GM12873 (cell line): ENCODE data around the gene ATP10A.

ENCODE experiments used
- TF ChIP-seq, protein P1 (sequence below): IDR thresholded peaks from 2 replicates; pipeline ENCODE4 v1.5.1; 2012; ENCODE audit warnings: low read depth, mild to moderate bottlenecking, moderate library complexity, low read length, control low read depth; ENCODE audit not compliant: insufficient read depth; ENCODE audit errors: missing control alignments

ATP10A gene

DNA sequence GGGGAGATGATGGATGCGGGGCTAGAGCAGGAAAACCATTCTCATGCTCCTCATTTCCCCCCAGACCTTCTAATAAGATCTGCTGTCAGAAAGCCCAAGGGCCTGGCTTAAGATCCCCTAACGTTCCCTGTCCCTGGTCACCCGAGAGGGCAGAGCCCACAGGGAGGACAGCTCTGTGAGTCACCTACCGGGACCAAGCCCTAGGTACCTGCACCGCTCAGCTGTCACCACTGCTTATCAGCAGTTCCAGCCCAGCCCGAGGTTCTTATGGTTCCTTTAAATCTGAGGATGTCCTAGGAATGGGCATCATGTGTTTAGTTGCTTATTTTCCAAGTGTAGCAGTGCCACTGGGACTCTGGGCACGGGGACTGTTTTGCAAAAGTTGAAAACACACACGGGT lies 53.0 kb downstream of the ATP10A start:
- TF ChIP-seq, protein P1, sequence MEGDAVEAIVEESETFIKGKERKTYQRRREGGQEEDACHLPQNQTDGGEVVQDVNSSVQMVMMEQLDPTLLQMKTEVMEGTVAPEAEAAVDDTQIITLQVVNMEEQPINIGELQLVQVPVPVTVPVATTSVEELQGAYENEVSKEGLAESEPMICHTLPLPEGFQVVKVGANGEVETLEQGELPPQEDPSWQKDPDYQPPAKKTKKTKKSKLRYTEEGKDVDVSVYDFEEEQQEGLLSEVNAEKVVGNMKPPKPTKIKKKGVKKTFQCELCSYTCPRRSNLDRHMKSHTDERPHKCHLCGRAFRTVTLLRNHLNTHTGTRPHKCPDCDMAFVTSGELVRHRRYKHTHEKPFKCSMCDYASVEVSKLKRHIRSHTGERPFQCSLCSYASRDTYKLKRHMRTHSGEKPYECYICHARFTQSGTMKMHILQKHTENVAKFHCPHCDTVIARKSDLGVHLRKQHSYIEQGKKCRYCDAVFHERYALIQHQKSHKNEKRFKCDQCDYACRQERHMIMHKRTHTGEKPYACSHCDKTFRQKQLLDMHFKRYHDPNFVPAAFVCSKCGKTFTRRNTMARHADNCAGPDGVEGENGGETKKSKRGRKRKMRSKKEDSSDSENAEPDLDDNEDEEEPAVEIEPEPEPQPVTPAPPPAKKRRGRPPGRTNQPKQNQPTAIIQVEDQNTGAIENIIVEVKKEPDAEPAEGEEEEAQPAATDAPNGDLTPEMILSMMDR = no peak

DNA sequence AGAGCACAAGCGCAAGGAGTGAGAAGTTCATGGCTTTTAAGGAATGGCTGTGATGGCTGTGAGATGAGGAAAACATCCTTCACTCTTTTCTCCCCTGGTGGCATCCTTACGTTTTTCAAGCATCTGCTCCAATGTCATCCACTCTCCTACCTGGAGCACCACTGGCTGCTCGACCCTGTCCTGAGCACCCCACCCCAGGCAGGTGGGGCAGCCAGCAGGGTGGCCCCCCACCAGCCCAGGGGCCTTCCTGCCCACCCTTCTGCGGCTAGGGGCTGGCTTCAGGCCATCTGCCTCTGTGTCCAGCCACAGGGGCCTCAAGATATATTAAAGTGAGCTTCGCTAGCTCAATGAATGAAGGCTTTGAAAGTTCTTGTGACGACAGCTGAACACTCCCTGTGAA lies 56.1 kb downstream of the ATP10A start:
- TF ChIP-seq, protein P1 = no peak

DNA sequence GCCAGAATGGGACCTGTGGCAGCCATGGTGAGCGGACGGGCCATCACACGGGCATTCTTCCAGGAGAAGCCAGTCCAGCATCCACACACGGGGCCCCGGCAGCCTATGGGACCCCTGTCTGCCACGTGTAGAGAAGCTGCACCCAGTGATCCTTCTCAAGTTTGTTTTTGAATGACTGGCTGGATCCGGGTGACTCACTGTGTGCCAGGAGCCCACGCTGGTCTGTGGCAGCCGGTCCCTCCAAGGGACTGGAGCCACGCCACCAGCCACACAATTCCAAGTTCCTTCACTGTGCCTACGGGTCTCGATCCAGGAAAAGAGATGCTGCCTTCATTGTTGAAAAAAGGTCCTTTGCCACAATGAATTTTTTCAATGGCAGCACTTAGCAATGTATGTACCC lies 58.1 kb downstream of the ATP10A start:
- TF ChIP-seq, protein P1 = no peak

DNA sequence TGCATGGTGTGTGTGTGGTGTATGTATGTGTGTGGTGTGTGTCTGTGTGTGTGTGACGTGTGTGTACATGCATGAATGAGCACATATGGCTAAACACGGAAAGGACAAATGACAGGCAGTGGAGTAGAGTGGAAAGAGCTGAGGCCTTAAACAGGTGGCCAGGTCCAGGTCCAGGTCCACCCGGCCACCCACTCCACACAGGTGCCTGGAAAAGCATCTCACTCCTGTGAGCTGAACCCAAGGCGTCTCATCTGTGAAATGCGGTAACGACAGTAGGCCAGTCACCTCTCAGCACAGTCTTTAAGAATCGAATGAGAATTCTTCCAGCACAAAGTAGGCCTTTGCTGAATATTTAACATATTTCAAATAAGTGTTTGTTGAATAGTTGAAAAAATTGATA lies 58.7 kb downstream of the ATP10A start:
- TF ChIP-seq, protein P1 = no peak

DNA sequence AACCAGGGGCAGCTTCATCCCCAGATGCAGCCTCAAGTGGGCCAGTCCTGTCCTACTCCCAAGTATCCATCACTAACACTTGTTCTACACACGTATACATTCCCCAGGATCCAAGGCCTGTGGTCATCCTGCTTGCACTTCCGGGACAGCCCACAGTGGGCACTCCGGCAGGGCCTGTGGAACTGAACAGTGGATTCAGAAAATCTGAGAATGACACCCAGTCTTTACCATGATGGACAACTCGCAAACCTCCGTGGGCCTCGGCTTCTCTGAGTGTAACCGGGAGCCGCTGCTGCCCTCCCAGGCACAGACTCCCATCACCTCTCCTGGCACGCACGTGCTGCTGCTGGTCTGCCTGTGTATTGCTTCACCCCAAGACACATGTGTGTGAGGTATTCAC lies 59.6 kb downstream of the ATP10A start:
- TF ChIP-seq, protein P1 = no peak

DNA sequence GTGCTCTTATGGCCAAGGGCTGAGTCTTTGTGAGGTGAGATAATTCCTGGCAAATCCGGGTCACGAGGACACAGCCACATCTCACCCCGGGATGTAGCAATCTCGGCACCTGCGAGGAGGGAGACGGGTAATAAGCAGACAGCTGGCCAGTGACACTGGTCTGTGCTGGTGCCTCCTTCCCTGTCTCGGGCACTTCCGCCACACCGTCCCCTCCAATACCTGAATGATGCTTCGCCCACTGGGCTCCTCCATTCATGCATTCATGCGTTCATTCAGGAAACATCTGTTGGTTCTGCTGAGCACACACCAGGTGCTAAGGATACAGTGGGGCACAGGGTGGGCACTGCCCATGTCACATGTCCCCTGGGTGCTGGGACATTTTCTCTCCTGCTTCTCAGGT lies 60.1 kb downstream of the ATP10A start:
- TF ChIP-seq, protein P1 = no peak

DNA sequence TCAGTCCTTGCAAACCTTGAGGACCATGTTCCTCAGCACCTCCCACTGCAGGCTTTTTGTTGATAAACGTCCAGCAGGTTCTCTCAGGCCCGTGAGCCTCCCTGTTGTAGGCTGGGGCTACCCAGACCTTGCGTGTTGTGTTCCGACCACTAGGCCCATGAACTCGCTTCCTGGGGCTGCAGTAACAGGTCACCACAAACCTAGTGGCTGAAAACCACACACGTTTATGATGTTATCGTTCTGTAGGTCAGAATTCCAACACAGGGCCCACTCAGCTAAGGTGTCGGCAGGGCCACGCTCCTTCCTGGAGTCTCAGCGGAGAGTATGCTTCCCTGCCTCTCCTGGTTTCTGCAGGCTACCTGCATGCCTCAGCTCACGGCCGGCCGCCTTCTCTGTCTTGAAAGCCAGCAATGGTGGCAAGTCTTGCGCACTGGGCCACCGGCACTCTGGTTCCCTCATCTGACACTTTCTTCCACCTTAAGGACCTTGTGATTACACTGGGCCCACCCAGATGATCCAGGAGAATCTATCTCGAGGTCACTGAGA lies 60.8 kb downstream of the ATP10A start:
- TF ChIP-seq, protein P1 = no peak
